Nephron progenitor cell (in vitro differentiated cells): ENCODE measurements around the gene KIRREL3.
A peak's percentile ranks its signal among the peaks of the same experiment; 100 is the strongest.

Source experiments
- DNase-seq: peaks from one replicate; pipeline ENCODE4 v3.0.0; 2021
- H3K27ac Mint-ChIP-seq: 2 replicates; pipeline ENCODE4 v1.8.0; 2021; ENCODE audit warnings: mild to moderate bottlenecking, moderate library complexity, mixed read lengths
- H3K27me3 Mint-ChIP-seq: 2 replicates; pipeline ENCODE4 v1.8.0; 2021; ENCODE audit warnings: mild to moderate bottlenecking, low read depth, mixed read lengths; ENCODE audit not compliant: poor library complexity
- H3K36me3 Mint-ChIP-seq: 2 replicates; pipeline ENCODE4 v1.8.0; 2021; ENCODE audit warnings: low read depth, mixed read lengths
- H3K4me1 Mint-ChIP-seq: 2 replicates; pipeline ENCODE4 v1.8.0; 2021; ENCODE audit warnings: mixed read lengths
- H3K4me3 Mint-ChIP-seq: 2 replicates; pipeline ENCODE4 v1.8.0; 2021; ENCODE audit warnings: mild to moderate bottlenecking, moderate library complexity, mixed read lengths
- H3K9me3 Mint-ChIP-seq: 2 replicates; pipeline ENCODE4 v1.8.0; 2021; ENCODE audit warnings: mild to moderate bottlenecking, moderate library complexity, mixed read lengths
- TF ChIP-seq, protein P1 (sequence below): fragments of 200-600 bp; sonication (generic); IDR thresholded peaks from 2 replicates; pipeline ENCODE4 v1.5.0; 2021; ENCODE audit warnings: antibody characterized with exemption

KIRREL3 gene

DNA sequence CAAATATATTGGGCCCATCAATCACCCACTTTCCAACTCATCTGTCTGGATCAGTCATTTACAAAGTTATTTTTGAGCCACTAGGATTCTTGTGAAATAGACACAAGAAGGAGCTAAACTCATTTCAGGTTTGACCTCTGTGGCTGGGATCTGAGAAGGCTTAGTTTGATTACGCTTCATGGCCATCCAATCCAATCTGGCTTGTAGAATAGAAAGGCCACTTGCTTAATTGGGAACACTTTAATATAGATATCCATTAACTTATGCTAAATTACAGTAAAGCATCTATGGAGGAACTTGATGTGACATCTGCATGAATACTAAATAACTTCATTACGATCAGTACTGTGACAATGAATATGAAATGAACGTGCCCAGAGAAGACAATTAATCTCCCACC, 360.9 kb downstream of the KIRREL3 start:
- Mint-ChIP-seq H3K9me3 (no peaks in the 10 kb centered on the region), H3K27ac (no peak overlapping the region), H3K27me3 (no peaks in the 10 kb centered on the region), H3K4me3 (no peak overlapping the region), H3K4me1 (peaks cover 50% of the 10 kb centered on the region), H3K36me3 (no peaks in the 10 kb centered on the region)
- TF ChIP-seq, protein P1, sequence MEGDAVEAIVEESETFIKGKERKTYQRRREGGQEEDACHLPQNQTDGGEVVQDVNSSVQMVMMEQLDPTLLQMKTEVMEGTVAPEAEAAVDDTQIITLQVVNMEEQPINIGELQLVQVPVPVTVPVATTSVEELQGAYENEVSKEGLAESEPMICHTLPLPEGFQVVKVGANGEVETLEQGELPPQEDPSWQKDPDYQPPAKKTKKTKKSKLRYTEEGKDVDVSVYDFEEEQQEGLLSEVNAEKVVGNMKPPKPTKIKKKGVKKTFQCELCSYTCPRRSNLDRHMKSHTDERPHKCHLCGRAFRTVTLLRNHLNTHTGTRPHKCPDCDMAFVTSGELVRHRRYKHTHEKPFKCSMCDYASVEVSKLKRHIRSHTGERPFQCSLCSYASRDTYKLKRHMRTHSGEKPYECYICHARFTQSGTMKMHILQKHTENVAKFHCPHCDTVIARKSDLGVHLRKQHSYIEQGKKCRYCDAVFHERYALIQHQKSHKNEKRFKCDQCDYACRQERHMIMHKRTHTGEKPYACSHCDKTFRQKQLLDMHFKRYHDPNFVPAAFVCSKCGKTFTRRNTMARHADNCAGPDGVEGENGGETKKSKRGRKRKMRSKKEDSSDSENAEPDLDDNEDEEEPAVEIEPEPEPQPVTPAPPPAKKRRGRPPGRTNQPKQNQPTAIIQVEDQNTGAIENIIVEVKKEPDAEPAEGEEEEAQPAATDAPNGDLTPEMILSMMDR: no peak
- no peak for DNase-seq

DNA sequence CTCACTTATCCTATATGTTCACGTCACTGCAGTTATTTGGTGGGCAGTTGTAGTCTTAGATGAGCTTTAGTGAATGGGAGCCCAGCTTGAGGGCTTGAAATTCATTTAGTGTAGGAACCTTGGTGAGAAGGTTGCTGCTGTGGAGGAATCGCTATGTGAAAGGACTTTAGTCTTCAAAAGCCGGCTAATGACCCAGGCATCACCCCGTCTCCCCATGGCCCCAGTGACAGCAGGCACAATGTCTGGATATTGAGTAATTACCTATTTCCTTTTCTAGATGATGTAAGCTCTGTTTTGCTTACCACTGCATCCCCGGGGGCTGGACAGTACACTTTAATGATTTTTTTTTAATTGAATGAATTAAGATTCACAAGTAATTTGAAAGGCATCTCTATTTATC, 361.9 kb downstream of the KIRREL3 start:
- peaks cover 5% of the 10 kb centered on the region for H3K27me3 Mint-ChIP-seq
- no peak overlapping the region for H3K27ac Mint-ChIP-seq
- no peak overlapping the region for H3K4me3 Mint-ChIP-seq
- peaks cover 57% of the 10 kb centered on the region for H3K4me1 Mint-ChIP-seq
- no peaks in the 10 kb centered on the region for H3K36me3 Mint-ChIP-seq
- no peaks in the 10 kb centered on the region for H3K9me3 Mint-ChIP-seq
- TF ChIP-seq, protein P1: no peak
- DNase-seq: no peak

DNA sequence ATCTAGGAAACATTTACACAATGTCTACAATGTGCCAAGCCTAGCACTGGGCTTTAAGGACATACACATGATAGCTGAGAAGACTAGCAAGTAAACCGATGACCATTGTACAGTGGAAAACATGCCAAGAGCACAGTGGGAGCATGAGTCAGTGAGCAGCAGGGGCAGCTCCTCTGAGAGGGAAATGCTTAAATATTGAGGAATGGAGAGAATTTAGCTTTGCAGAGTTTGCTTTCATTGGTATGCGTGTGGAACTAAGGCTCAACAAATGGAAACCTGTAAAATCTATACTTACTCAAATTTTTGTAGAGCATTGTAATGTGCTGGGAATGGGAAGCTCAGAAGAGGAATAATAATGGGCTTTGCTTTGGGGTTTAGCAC, 362.8 kb downstream of the KIRREL3 start:
- no peaks in the 10 kb centered on the region for H3K9me3 Mint-ChIP-seq
- TF ChIP-seq, protein P1: no peak
- H3K4me1 Mint-ChIP-seq: peaks cover 65% of the 10 kb centered on the region
- peaks cover 5% of the 10 kb centered on the region for H3K27me3 Mint-ChIP-seq
- H3K27ac Mint-ChIP-seq: no peak overlapping the region
- DNase-seq: no peak
- H3K36me3 Mint-ChIP-seq: no peaks in the 10 kb centered on the region
- no peak overlapping the region for H3K4me3 Mint-ChIP-seq

DNA sequence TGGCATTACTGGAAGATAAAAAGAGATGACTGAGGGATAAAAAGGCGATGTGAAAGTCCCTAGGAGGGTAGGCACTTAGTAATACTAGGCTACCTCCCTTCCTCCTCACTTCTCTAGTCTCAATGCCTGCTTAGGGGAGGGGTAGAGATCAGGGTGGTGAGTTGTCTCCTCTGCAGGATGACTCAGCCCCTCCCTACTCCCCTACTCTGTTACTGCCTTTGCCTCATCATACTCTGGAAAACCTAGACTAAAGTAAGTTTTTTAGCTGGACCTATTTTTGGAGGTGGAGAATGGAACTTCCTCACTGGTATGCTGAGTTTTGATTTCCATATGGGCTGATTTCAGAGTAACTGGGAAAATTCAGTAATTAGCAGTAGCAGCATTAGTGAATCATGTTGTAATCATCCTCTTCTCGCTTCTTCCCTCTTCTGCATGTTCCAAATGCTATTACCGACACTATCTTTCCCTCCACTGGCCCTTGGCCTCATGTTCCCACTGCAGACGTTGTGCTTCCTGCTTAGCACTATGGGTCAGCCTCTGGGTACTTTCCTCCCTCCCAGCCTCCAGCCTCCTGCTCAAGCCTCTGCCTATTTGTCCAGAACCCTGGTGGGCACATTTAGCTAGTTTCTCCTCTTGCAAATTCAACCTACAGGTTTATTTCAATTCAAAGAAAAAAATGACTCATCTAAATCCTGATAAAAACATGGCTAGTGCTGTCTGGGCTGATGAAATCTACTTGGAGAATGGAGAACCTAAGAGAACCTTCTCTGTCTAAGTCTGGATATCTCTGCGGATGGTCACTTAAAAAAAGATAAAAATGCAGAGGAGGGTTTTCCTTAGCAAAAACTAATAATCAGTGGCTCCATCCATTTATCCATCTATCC, 363.4 kb downstream of the KIRREL3 start:
- peaks cover 68% of the 10 kb centered on the region for H3K4me1 Mint-ChIP-seq

DNA sequence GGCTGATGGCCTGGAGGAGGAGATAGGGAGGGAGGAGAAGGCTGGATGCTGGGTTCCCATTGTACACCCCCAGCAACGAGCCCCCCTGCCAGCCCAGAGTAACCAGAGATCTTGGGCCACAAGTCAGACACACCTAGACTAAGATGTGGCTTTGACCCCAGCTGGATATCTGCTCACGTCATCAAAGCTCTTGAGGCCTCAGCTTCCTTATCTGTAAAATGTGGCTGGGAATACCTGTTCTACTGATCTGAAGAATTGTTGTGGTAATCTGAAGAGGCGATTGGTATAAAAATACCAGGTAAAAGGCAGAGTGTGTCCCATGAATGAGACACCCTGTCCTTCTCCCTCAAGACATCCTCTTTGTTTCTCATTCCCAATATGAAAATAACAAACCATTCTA, 365.1 kb downstream of the KIRREL3 start:
- H3K9me3 Mint-ChIP-seq: no peaks in the 10 kb centered on the region
- peak overlapping the region; percentile 55 for H3K27ac Mint-ChIP-seq
- no peak for DNase-seq
- H3K4me3 Mint-ChIP-seq: no peak overlapping the region
- peaks cover 68% of the 10 kb centered on the region for H3K4me1 Mint-ChIP-seq
- TF ChIP-seq, protein P1: no peak
- H3K27me3 Mint-ChIP-seq: peaks cover 5% of the 10 kb centered on the region
- H3K36me3 Mint-ChIP-seq: no peaks in the 10 kb centered on the region

More for the DNA sequence above, 363.4 kb downstream of the KIRREL3 start:
- TF ChIP-seq, protein P1: no peak
- peaks cover 5% of the 10 kb centered on the region for H3K27me3 Mint-ChIP-seq
- H3K27ac Mint-ChIP-seq: no peak overlapping the region
- H3K9me3 Mint-ChIP-seq: no peaks in the 10 kb centered on the region
- no peaks in the 10 kb centered on the region for H3K36me3 Mint-ChIP-seq
- H3K4me3 Mint-ChIP-seq: no peak overlapping the region
- no peak for DNase-seq

DNA sequence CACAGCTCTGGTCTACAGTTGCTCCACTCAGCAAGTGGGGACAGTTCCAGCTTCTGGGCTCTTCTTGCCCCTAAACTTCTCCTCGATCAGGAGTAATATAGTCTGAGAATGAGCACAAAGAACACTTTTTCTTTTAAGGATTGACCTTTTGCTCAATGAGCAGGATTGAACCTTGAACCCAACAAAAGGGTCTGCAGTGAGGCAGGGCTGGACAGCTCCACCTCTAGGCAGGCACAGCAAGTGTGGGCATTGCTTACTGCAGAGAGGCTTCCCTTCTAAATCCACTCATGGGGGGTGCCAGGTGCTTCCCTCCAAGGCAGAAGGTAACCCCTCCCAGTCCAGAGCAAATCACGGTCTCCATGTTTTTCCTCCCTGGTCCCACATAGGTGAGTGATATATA, 365.6 kb downstream of the KIRREL3 start:
- TF ChIP-seq, protein P1: no peak
- Mint-ChIP-seq H3K27ac (no peak overlapping the region), H3K4me1 (peaks cover 63% of the 10 kb centered on the region), H3K27me3 (peaks cover 5% of the 10 kb centered on the region), H3K4me3 (no peak overlapping the region), H3K9me3 (no peaks in the 10 kb centered on the region), H3K36me3 (no peaks in the 10 kb centered on the region)
- no peak for DNase-seq
